ENCODE data around the gene SPIC. TPM values are rescaled to one million over a fixed set of nuclear protein-coding genes. Genes with fewer than 3 reads are reported as not detected.

Gene SPIC
- total and polyA plus RNA-seq, 2 experiments from 2014 or later, result not detected

DNA sequence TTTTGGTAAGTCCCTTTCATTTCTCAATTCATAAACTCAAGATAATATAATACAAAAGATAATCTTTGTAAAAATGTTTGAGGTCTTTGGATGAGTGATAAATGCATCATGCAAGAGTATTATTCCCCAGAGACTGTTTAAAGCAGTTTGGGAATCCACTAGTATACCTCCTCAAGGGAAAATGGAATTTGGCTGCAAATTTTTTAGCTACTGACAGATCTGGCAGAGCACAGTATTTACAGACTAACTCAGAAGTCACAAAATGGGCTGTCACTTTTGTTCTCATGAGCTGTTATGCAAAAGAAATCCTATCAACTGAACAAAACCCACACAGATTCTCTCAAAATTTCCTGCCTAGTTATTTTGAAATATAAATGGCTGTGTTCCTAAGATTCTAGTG is 9.9 kb downstream of the SPIC start:
- Histone ChIP-seq H3K4me1 (ENCODE audit: insufficient read depth) (no peaks in the 10 kb centered on the region), H2AFZ (no peak overlapping the region), H4K20me1 (ENCODE audit: insufficient read depth) (no peaks in the 10 kb centered on the region), H3K79me2 (ENCODE audit: insufficient read depth) (no peaks in the 10 kb centered on the region), H3F3A (ENCODE audit: insufficient read depth) (peaks cover 4% of the 10 kb centered on the region; the same call in 1 of the 2 replicates), H3K4me2 (ENCODE audit: unreplicated experiment) (no peak overlapping the region), H3K27me3 (replicated peaks; ENCODE audit: insufficient read depth) (no peaks in the 10 kb centered on the region; the same call in 1 of the 2 replicates), H3K9ac (no peak overlapping the region), H3K27ac (no peak overlapping the region), H3K4me3 (no peak overlapping the region), H3K9me3 (ENCODE audit: low read depth) (no peaks in the 10 kb centered on the region), H3K36me3 (ENCODE audit: low read depth) (no peaks in the 10 kb centered on the region), H3K9me2 (ENCODE audit: insufficient read depth) (no peaks in the 10 kb centered on the region)
- TF ChIP-seq EZH2phosphoT487 (IDR thresholded peaks at IDR 0.05; ENCODE audit: insufficient read depth, low read depth) (no peak), EZH2 (IDR thresholded peaks at IDR 0.05; ENCODE audit: insufficient read depth, poor library complexity, severe bottlenecking) (no peak)
- in situ Hi-C loops (cut with MboI), result no loop called here
- DNase-seq, result peak; percentile 50

- TF ChIP-seq EZH2phosphoT487 (IDR thresholded peaks at IDR 0.05; ENCODE audit: insufficient read depth, low read depth) (no peak), EZH2 (IDR thresholded peaks at IDR 0.05; ENCODE audit: insufficient read depth, poor library complexity, severe bottlenecking) (no peak)
- DNase-seq, result no peak
- no peak overlapping the region for H3K4me2 ChIP-seq (ENCODE audit: unreplicated experiment)
- no peaks in the 10 kb centered on the region for H3K9me3 ChIP-seq (ENCODE audit: low read depth)
- no peak overlapping the region for H3K27ac ChIP-seq
- H3K27me3 ChIP-seq (replicated peaks; ENCODE audit: insufficient read depth), result no peaks in the 10 kb centered on the region; the same call in 1 of the 2 replicates
- in situ Hi-C loops (cut with MboI), result no loop called here
- H3F3A ChIP-seq (ENCODE audit: insufficient read depth), result peaks cover 4% of the 10 kb centered on the region; the same call in 1 of the 2 replicates
- no peaks in the 10 kb centered on the region for H3K79me2 ChIP-seq (ENCODE audit: insufficient read depth)
- no peaks in the 10 kb centered on the region for H4K20me1 ChIP-seq (ENCODE audit: insufficient read depth)
- WGBS, 2 experiments (ENCODE audit: low coverage in 1 of 2, low lambda C conversion rate in 2 of 2, missing lambda C conversion rate in 2 of 2), result 19 to 21% methylated on average over 2 of the region's 2 CpGs
- no peak overlapping the region for H3K9ac ChIP-seq
- no peaks in the 10 kb centered on the region for H3K4me1 ChIP-seq (ENCODE audit: insufficient read depth)
- no peaks in the 10 kb centered on the region for H3K9me2 ChIP-seq (ENCODE audit: insufficient read depth)
- no peaks in the 10 kb centered on the region for H3K36me3 ChIP-seq (ENCODE audit: low read depth)
- H3K4me3 ChIP-seq, result no peak overlapping the region
- H2AFZ ChIP-seq, result no peak overlapping the region
Measured at GRCh38 chr12:101488469-101488868, 13.3 kb downstream of the SPIC start.

- TF ChIP-seq EZH2phosphoT487 (IDR thresholded peaks at IDR 0.05; ENCODE audit: insufficient read depth, low read depth) (no peak), EZH2 (IDR thresholded peaks at IDR 0.05; ENCODE audit: insufficient read depth, poor library complexity, severe bottlenecking) (no peak)
- in situ Hi-C loops (cut with MboI), result no loop called here
- H3K9me3 ChIP-seq (ENCODE audit: low read depth), result no peaks in the 10 kb centered on the region
- H3K27me3 ChIP-seq (replicated peaks; ENCODE audit: insufficient read depth), result no peaks in the 10 kb centered on the region; the same call in 1 of the 2 replicates
- no peaks in the 10 kb centered on the region for H4K20me1 ChIP-seq (ENCODE audit: insufficient read depth)
- WGBS, 2 experiments (ENCODE audit: low coverage in 1 of 2, low lambda C conversion rate in 2 of 2, missing lambda C conversion rate in 2 of 2), result 0 to 1% methylated on average over 3 of the region's 3 CpGs
- no peaks in the 10 kb centered on the region for H3K9me2 ChIP-seq (ENCODE audit: insufficient read depth)
- H3K4me2 ChIP-seq (ENCODE audit: unreplicated experiment), result no peak overlapping the region
- peak; percentile 4 for DNase-seq
- H3K27ac ChIP-seq, result no peak overlapping the region
- H3K4me3 ChIP-seq, result no peak overlapping the region
- H3K9ac ChIP-seq, result no peak overlapping the region
- no peaks in the 10 kb centered on the region for H3F3A ChIP-seq (ENCODE audit: insufficient read depth)
- H3K79me2 ChIP-seq (ENCODE audit: insufficient read depth), result no peaks in the 10 kb centered on the region
- no peak overlapping the region for H2AFZ ChIP-seq
- no peaks in the 10 kb centered on the region for H3K4me1 ChIP-seq (ENCODE audit: insufficient read depth)
- no peaks in the 10 kb centered on the region for H3K36me3 ChIP-seq (ENCODE audit: low read depth)
Measured at GRCh38 chr12:101490286-101490920, 15.3 kb downstream of the SPIC start.

- H3K4me3 ChIP-seq, result no peak overlapping the region
- H3K4me2 ChIP-seq (ENCODE audit: unreplicated experiment), result no peak overlapping the region
- H3K4me1 ChIP-seq (ENCODE audit: insufficient read depth), result no peaks in the 10 kb centered on the region
- H3K79me2 ChIP-seq (ENCODE audit: insufficient read depth), result no peaks in the 10 kb centered on the region
- 73 to 84% methylated on average over 1 of the region's 1 CpG for WGBS, 2 experiments (ENCODE audit: low coverage in 1 of 2, low lambda C conversion rate in 2 of 2, missing lambda C conversion rate in 2 of 2)
- no peak overlapping the region for H3K9ac ChIP-seq
- DNase-seq, result no peak
- H3K27me3 ChIP-seq (replicated peaks; ENCODE audit: insufficient read depth), result no peaks in the 10 kb centered on the region
- H4K20me1 ChIP-seq (ENCODE audit: insufficient read depth), result no peaks in the 10 kb centered on the region
- no peaks in the 10 kb centered on the region for H3K9me2 ChIP-seq (ENCODE audit: insufficient read depth)
- H2AFZ ChIP-seq, result no peak overlapping the region
- no peak overlapping the region for H3K27ac ChIP-seq
- H3K36me3 ChIP-seq (ENCODE audit: low read depth), result no peaks in the 10 kb centered on the region
- H3K9me3 ChIP-seq (ENCODE audit: low read depth), result no peaks in the 10 kb centered on the region
- no peaks in the 10 kb centered on the region for H3F3A ChIP-seq (ENCODE audit: insufficient read depth)
- no peak for TF ChIP-seq EZH2phosphoT487 (IDR thresholded peaks at IDR 0.05; ENCODE audit: insufficient read depth, low read depth)
- no peak for TF ChIP-seq EZH2 (IDR thresholded peaks at IDR 0.05; ENCODE audit: insufficient read depth, poor library complexity, severe bottlenecking)
- in situ Hi-C loops (cut with MboI), result no loop called here
Measured at GRCh38 chr12:101491329-101491728, 16.2 kb downstream of the SPIC start.
